ENCODE measurements around the gene CMTM5. TPM values are rescaled to one million over a fixed set of nuclear protein-coding genes. Genes with fewer than 3 reads are reported as not detected.

CMTM5 gene
- total RNA-seq, 1 experiment from 2014 or later: 0.24 TPM

GRCh38 chr14:23353433-23353780, 23.4 kb upstream of the CMTM5 start:
- Mint-ChIP-seq H3K9me3 (no peaks in the 10 kb centered on the region), H3K27me3 (ENCODE audit: low read depth) (peaks cover 43% of the 10 kb centered on the region), H3K4me3 (peak overlapping the region; percentile 63), H3K36me3 (peaks cover 16% of the 10 kb centered on the region), H3K4me1 (peaks cover 11% of the 10 kb centered on the region), H3K27ac (no peak overlapping the region; the same call in 1 of the 2 replicates)
- no peak for TF ChIP-seq ARID4B (CRISPR knock-in tag; IDR thresholded peaks at IDR 0.05; ENCODE audit: borderline replicate concordance)
- TF ChIP-seq KAT7 (CRISPR knock-in tag; IDR thresholded peaks at IDR 0.05; ENCODE audit: borderline replicate concordance): no peak
- no peak for TF ChIP-seq STAT6 (CRISPR knock-in tag; conservative IDR thresholded peaks at IDR 0.05; ENCODE audit: low read depth)
- TF ChIP-seq NR3C1 (CRISPR knock-in tag; conservative IDR thresholded peaks at IDR 0.05; ENCODE audit: low read depth): no peak
- TF ChIP-seq IRF2 (CRISPR knock-in tag; IDR thresholded peaks at IDR 0.05; ENCODE audit: borderline replicate concordance, low read depth): no peak
- no peak for TF ChIP-seq E2F5 (CRISPR knock-in tag; IDR thresholded peaks at IDR 0.05)
- no peak for TF ChIP-seq USF1 (CRISPR knock-in tag; IDR thresholded peaks at IDR 0.05)
- no peak for TF ChIP-seq FOXP1 (CRISPR knock-in tag; IDR thresholded peaks at IDR 0.05; ENCODE audit: borderline replicate concordance)
- TF ChIP-seq ZNF138 (CRISPR knock-in tag; conservative IDR thresholded peaks at IDR 0.05): no peak
- no peak for TF ChIP-seq TEAD4 (CRISPR knock-in tag; IDR thresholded peaks at IDR 0.05)
- DNase-seq (ENCODE audit: low spot score) (no peak), ATAC-seq (no peak)
- ChIA-PET CTCF (interaction anchor here (1.1 to 5.4 kb wide), 17 partner anchors 8 to 285 kb away, joined by 3 to 73 read pairs (median 5); partner anchors contain the start of genes ACIN1, BCL2L2, C14orf119 and CMTM5), POLR2A (interaction anchor here (1.7 to 3.1 kb wide), 4 partner anchors 10 to 31 kb away, joined by 5 to 17 read pairs (median 10); partner anchors contain the start of gene PABPN1)

- Mint-ChIP-seq H3K4me1 (peaks cover 11% of the 10 kb centered on the region), H3K4me3 (no peak overlapping the region), H3K27me3 (ENCODE audit: low read depth) (peaks cover 38% of the 10 kb centered on the region), H3K9me3 (no peaks in the 10 kb centered on the region), H3K36me3 (peaks cover 19% of the 10 kb centered on the region), H3K27ac (no peak overlapping the region)
- ChIA-PET POLR2A (interaction anchor here (0.6 to 0.9 kb wide), 3 partner anchors 11 to 34 kb away, joined by 3 to 6 read pairs (median 4); partner anchors contain the start of gene PABPN1), CTCF (interaction anchor here (1.0 to 5.4 kb wide), 4 partner anchors 9 to 234 kb away, joined by 3 to 73 read pairs (median 14); partner anchors contain the start of gene EFS)
- DNase-seq (ENCODE audit: low spot score) (no peak), ATAC-seq (no peak)
- TF ChIP-seq ZNF138 (CRISPR knock-in tag; conservative IDR thresholded peaks at IDR 0.05) (no peak), ZNF121 (CRISPR knock-in tag; IDR thresholded peaks at IDR 0.05) (0 out of 2 replicates have a peak, but pooled peaks have one; percentile 30), TEAD1 (CRISPR knock-in tag; IDR thresholded peaks at IDR 0.05) (no peak), E2F1 (CRISPR knock-in tag; IDR thresholded peaks at IDR 0.05) (no peak), TP53 (CRISPR knock-in tag; IDR thresholded peaks at IDR 0.05) (no peak), EMX1 (CRISPR knock-in tag; IDR thresholded peaks at IDR 0.05) (no peak), E2F4 (CRISPR knock-in tag; IDR thresholded peaks at IDR 0.05; ENCODE audit: borderline replicate concordance, low read depth) (no peak)
Measured at GRCh38 chr14:23354990-23355389, 21.9 kb upstream of the CMTM5 start.

All from WTC11 (cell line).